Measurements from ENCODE around the gene ZNF740.

Gene ZNF740

DNA sequence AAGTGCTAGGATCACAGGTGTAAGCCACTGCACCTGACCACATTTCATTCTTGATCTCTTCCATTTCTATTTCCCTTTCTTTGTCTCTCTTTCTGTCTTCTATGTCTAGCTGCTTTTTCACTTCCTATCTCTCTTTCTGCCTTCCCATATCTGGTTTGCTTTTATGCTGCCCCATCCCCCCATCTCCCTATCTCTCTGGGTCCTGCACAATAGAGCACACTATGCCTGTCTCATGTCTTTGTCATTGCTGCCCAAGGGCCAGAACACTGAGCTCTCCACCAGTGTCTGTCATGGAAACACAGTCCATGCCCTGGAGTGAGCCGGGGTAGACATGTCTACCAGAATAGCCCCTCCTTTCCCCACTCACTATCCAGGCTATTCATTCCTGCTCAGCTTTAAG, 63.8 kb downstream of the ZNF740 start:
- no peak for DNase-seq

All from anterior cingulate cortex (tissue), 58 donors.